Measurements from ENCODE around the gene RSKR. TPM values are rescaled to one million over a fixed set of nuclear protein-coding genes. Genes with fewer than 3 reads are reported as not detected.
A peak's percentile ranks its signal among the peaks of the same experiment; 100 is the strongest.
"Not testable (repeated sequence)": the region's sequence is repeated elsewhere in the genome, so short reads cannot be mapped to it uniquely, and the experiment has no call there.

The RSKR gene
- polyA plus RNA-seq (ENCODE audit: insufficient read length in 4 of 4), result 10 to 100 TPM; 10.6 to 14.3 (median 11.3) TPM

- DNase-seq (ENCODE audit: low read depth in 4 of 4, low spot score in 3 of 4), result no peak
Measured at GRCh38 chr17:28613931-28614381, at the start of gene RSKR. Gene RSKR (minus strand): TSS chr17:28614185. CDS start chr17:28614161, 24 bp downstream.

- DNase-seq (ENCODE audit: low read depth in 4 of 4, low spot score in 3 of 4), result no peak
Measured at GRCh38 chr17:28663723-28664122, 49.7 kb upstream of the RSKR start.

- DNase-seq (ENCODE audit: low read depth in 4 of 4, low spot score in 3 of 4), result no peak
Measured at GRCh38 chr17:28662527-28662829, 48.5 kb upstream of the RSKR start.

- peak; percentile 79 to 96 (median 86) for DNase-seq (ENCODE audit: low read depth in 4 of 4, low spot score in 3 of 4)
Measured at GRCh38 chr17:28661635-28662526, 47.9 kb upstream of the RSKR start, which contains the start of the genes SDF2 and SUPT6H. Gene SDF2 (minus strand): TSS chr17:28661906. CDS start chr17:28661876, 30 bp downstream. Gene SUPT6H (plus strand): TSS chr17:28662205. CDS start chr17:28673402, 11,197 bp downstream.

- not testable (repeated sequence) for DNase-seq (ENCODE audit: low read depth in 4 of 4, low spot score in 3 of 4)
Measured at GRCh38 chr17:28659497-28659881, 45.5 kb upstream of the RSKR start.

GRCh38 chr17:28658766-28659496, 44.9 kb upstream of the RSKR start:
- DNase-seq (ENCODE audit: low read depth in 4 of 4, low spot score in 3 of 4), result not testable (repeated sequence)

- DNase-seq (ENCODE audit: low read depth in 4 of 4, low spot score in 3 of 4), result not testable (repeated sequence)
Measured at GRCh38 chr17:28658342-28658741, 44.4 kb upstream of the RSKR start.

GRCh38 chr17:28657756-28658155, 43.8 kb upstream of the RSKR start:
- no peak for DNase-seq (ENCODE audit: low read depth in 4 of 4, low spot score in 3 of 4)

GRCh38 chr17:28655160-28655559, 41.2 kb upstream of the RSKR start:
- DNase-seq (ENCODE audit: low read depth in 4 of 4, low spot score in 3 of 4), result no peak

GRCh38 chr17:28648698-28649097, 34.7 kb upstream of the RSKR start:
- DNase-seq (ENCODE audit: low read depth in 4 of 4, low spot score in 3 of 4), result no peak

GRCh38 chr17:28646039-28646754, 32.2 kb upstream of the RSKR start:
- DNase-seq (ENCODE audit: low read depth in 4 of 4, low spot score in 3 of 4), result no peak

GRCh38 chr17:28645576-28645939, 31.6 kb upstream of the RSKR start:
- no peak for DNase-seq (ENCODE audit: low read depth in 4 of 4, low spot score in 3 of 4)

- DNase-seq (ENCODE audit: low read depth in 4 of 4, low spot score in 3 of 4), result peak; percentile 87 to 90 (median 89)
Measured at GRCh38 chr17:28644787-28645575, 31.0 kb upstream of the RSKR start, which contains the start of gene BLTP2. Gene BLTP2 (minus strand): TSS chr17:28645158. CDS start chr17:28645056, 102 bp downstream.

- DNase-seq (ENCODE audit: low read depth in 4 of 4, low spot score in 3 of 4), result no peak
Measured at GRCh38 chr17:28643983-28644786, 30.2 kb upstream of the RSKR start.

GRCh38 chr17:28641579-28641978, 27.6 kb upstream of the RSKR start:
- DNase-seq (ENCODE audit: low read depth in 4 of 4, low spot score in 3 of 4), result no peak

- DNase-seq (ENCODE audit: low read depth in 4 of 4, low spot score in 3 of 4), result no peak
Measured at GRCh38 chr17:28635506-28635905, 21.5 kb upstream of the RSKR start.

GRCh38 chr17:28634206-28634865, 20.4 kb upstream of the RSKR start:
- no peak for DNase-seq (ENCODE audit: low read depth in 4 of 4, low spot score in 3 of 4)

- no peak for DNase-seq (ENCODE audit: low read depth in 4 of 4, low spot score in 3 of 4)
Measured at GRCh38 chr17:28626818-28627217, 12.8 kb upstream of the RSKR start.

- no peak for DNase-seq (ENCODE audit: low read depth in 4 of 4, low spot score in 3 of 4)
Measured at GRCh38 chr17:28624148-28624547, 10.2 kb upstream of the RSKR start.
